Stimulated activated effector memory CD8-positive, alpha-beta T cell treated with anti-CD3 and anti-CD28 coated beads, Interleukin-12 subunit alpha, Interleukin-12 subunit beta, amount 100 ng/mL, for 72 hours (primary cell): Measurements from ENCODE around the gene CNFN.
"Not testable (repeated sequence)": the region's sequence is repeated elsewhere in the genome, so short reads cannot be mapped to it uniquely, and the experiment has no call there.

Experiments used
- ATAC-seq: fragments of 150-1000 bp; cut with Tn5 transposase; 2 replicates; pipeline ENCODE4 v1.10.0; 2021
- DNase-seq, 2 donors: peaks; one replicate each; pipeline ENCODE4 v3.0.0; 2021 to 2022; ENCODE audit warnings: low spot score in 2 of 2
- H3K27ac Mint-ChIP-seq: one replicate; pipeline ENCODE4 v1.8.0; 2022; ENCODE audit warnings: mild to moderate bottlenecking, mixed read lengths
- H3K36me3 Mint-ChIP-seq: one replicate; pipeline ENCODE4 v1.8.0; 2022; ENCODE audit warnings: mild to moderate bottlenecking, mixed read lengths
- H3K4me1 Mint-ChIP-seq: one replicate; pipeline ENCODE4 v1.8.0; 2022; ENCODE audit warnings: mixed read lengths
- H3K4me3 Mint-ChIP-seq: one replicate; pipeline ENCODE4 v1.8.0; 2022; ENCODE audit warnings: mild to moderate bottlenecking, mixed read lengths
- H3K9me3 Mint-ChIP-seq: one replicate; pipeline ENCODE4 v1.8.0; 2022; ENCODE audit warnings: mixed read lengths

Gene CNFN

GRCh38 chr19:42352301-42353259 is 37.5 kb downstream of the CNFN start:
- H3K9me3 Mint-ChIP-seq: no peaks in the 10 kb centered on the region
- peak; percentile 67 for ATAC-seq
- peaks cover 6% of the 10 kb centered on the region for H3K4me1 Mint-ChIP-seq
- DNase-seq: no peak
- H3K36me3 Mint-ChIP-seq: peaks cover 8% of the 10 kb centered on the region
- peak overlapping the region; percentile 13 for H3K27ac Mint-ChIP-seq
- H3K4me3 Mint-ChIP-seq: no peak overlapping the region

GRCh38 chr19:42351079-42351735 is 38.9 kb downstream of the CNFN start:
- Mint-ChIP-seq H3K36me3 (peaks cover 6% of the 10 kb centered on the region), H3K4me3 (no peak overlapping the region), H3K4me1 (peaks cover 6% of the 10 kb centered on the region), H3K27ac (peak overlapping the region; percentile 13), H3K9me3 (no peaks in the 10 kb centered on the region)
- ATAC-seq (no peak), DNase-seq (no peak)

GRCh38 chr19:42350417-42350816 is 39.7 kb downstream of the CNFN start:
- Mint-ChIP-seq H3K4me1 (peaks cover 6% of the 10 kb centered on the region), H3K9me3 (no peaks in the 10 kb centered on the region), H3K4me3 (no peak overlapping the region), H3K36me3 (peaks cover 6% of the 10 kb centered on the region), H3K27ac (no peak overlapping the region)
- ATAC-seq: no peak
- no peak for DNase-seq

GRCh38 chr19:42349378-42350107 is 40.6 kb downstream of the CNFN start:
- no peak for DNase-seq
- H3K4me3 Mint-ChIP-seq: no peak overlapping the region
- no peak overlapping the region for H3K27ac Mint-ChIP-seq
- no peak for ATAC-seq
- H3K4me1 Mint-ChIP-seq: peaks cover 6% of the 10 kb centered on the region
- no peaks in the 10 kb centered on the region for H3K9me3 Mint-ChIP-seq
- H3K36me3 Mint-ChIP-seq: peaks cover 11% of the 10 kb centered on the region

- peaks cover 9% of the 10 kb centered on the region for H3K36me3 Mint-ChIP-seq
- no peak for ATAC-seq
- no peak for DNase-seq
- H3K4me1 Mint-ChIP-seq: peaks cover 6% of the 10 kb centered on the region
- no peak overlapping the region for H3K27ac Mint-ChIP-seq
- H3K9me3 Mint-ChIP-seq: no peaks in the 10 kb centered on the region
- no peak overlapping the region for H3K4me3 Mint-ChIP-seq
Measured at GRCh38 chr19:42348211-42348610, 41.9 kb downstream of the CNFN start.

GRCh38 chr19:42345191-42345812 is 44.8 kb downstream of the CNFN start:
- Mint-ChIP-seq H3K27ac (no peak overlapping the region), H3K36me3 (peaks cover 16% of the 10 kb centered on the region), H3K4me3 (no peak overlapping the region), H3K9me3 (no peaks in the 10 kb centered on the region), H3K4me1 (no peaks in the 10 kb centered on the region)
- no peak for ATAC-seq
- DNase-seq: no peak

GRCh38 chr19:42344336-42344893 is 45.7 kb downstream of the CNFN start:
- Mint-ChIP-seq H3K4me3 (no peak overlapping the region), H3K4me1 (no peaks in the 10 kb centered on the region), H3K9me3 (no peaks in the 10 kb centered on the region), H3K27ac (no peak overlapping the region), H3K36me3 (peaks cover 16% of the 10 kb centered on the region)
- ATAC-seq (no peak), DNase-seq (no peak)

GRCh38 chr19:42343344-42344110 is 46.6 kb downstream of the CNFN start:
- Mint-ChIP-seq H3K36me3 (peaks cover 18% of the 10 kb centered on the region), H3K4me3 (no peak overlapping the region), H3K4me1 (no peaks in the 10 kb centered on the region), H3K27ac (no peak overlapping the region), H3K9me3 (no peaks in the 10 kb centered on the region)
- ATAC-seq: peak; percentile 37
- no peak for DNase-seq

- H3K36me3 Mint-ChIP-seq: peaks cover 23% of the 10 kb centered on the region
- not testable (repeated sequence) for DNase-seq, H3K27ac Mint-ChIP-seq, ATAC-seq, H3K4me1 Mint-ChIP-seq, H3K4me3 Mint-ChIP-seq, H3K9me3 Mint-ChIP-seq
Measured at GRCh38 chr19:42339922-42340321, 50.2 kb downstream of the CNFN start.

GRCh38 chr19:42339126-42339860 is 50.8 kb downstream of the CNFN start:
- H3K36me3 Mint-ChIP-seq: peaks cover 20% of the 10 kb centered on the region
- not testable (repeated sequence) for ATAC-seq, H3K4me3 Mint-ChIP-seq, H3K4me1 Mint-ChIP-seq, H3K9me3 Mint-ChIP-seq, H3K27ac Mint-ChIP-seq, DNase-seq
